ENCODE data around the gene CIB1. TPM values are rescaled to one million over a fixed set of nuclear protein-coding genes. Genes with fewer than 3 reads are reported as not detected.

The CIB1 gene
- total RNA-seq, 1 experiment from 2014 or later, result 23.0 TPM

DNA sequence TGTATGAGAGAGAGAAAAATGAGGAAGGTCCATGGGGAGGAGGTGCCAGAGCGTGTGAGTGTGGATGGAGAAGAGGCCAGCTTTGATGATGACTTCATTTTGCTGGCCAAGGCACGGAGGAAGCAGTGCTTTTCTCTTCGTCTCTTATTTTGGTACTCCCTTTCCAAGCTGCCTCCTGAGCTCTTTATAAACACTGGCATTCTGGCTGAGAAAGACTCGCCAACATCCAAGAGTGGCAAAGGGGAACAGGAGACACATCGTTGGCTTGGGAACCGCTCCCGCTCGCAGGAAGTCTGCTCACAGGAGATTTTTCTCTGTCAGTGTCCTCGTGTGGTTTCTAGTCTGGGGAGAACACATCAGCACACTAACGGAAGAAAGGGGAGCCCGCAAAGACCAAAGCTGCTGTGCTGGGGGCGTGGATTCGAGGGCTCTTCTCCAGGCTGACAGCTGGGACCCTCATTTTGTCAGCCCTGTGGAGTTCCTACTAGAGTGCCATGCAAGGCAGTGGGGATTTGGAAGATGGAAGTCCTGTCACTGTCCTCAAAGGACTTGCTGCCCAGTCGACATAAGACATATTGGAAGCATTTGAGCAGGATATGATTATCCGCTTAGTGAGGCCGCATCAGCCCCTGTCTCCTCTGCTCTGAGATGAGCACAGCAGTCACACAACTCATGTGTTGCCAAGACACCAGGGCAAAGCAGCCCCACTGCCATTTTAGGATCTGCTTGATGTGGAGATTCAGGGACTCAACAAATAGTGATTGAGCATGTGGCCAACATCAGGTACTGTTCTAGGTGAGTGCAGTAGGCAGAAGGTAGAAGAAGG lies 40.6 kb downstream of the CIB1 start:
- no peak overlapping the region for H3K18ac ChIP-seq (ENCODE audit: insufficient read length, low read depth, low read length)
- H4K8ac ChIP-seq (replicated peaks; ENCODE audit: insufficient read length, low read depth, low read length), result no peak overlapping the region
- no peak overlapping the region for H2BK20ac ChIP-seq (ENCODE audit: low read depth, low read length, poor library complexity, severe bottlenecking)
- Mint-ChIP-seq H3K27me3 (ENCODE audit: low read depth) (no peaks in the 10 kb centered on the region), H3K9me3 (no peaks in the 10 kb centered on the region; a peak in 1 of 5 replicates), H3K27ac (peak overlapping the region in 1 of 3 experiments; percentile 13; a peak in 2 of 7 replicates), H3K4me3 (no peak overlapping the region), H3K4me1 (peaks cover 4 to 10% of the 10 kb centered on the region in 2 experiments), H3K36me3 (ENCODE audit: insufficient read depth in 1 of 3, low read depth in 3 of 3) (no peaks in the 10 kb centered on the region; a peak in 2 of 7 replicates)
- no peaks in the 10 kb centered on the region for H3K9me3 ChIP-seq (ENCODE audit: control insufficient read depth, low read depth, low read length)
- H3K27ac ChIP-seq (ENCODE audit: insufficient read length, low read depth, low read length), result no peak overlapping the region
- no peaks in the 10 kb centered on the region for H3K79me1 ChIP-seq (ENCODE audit: insufficient read depth, low read depth, low read length, poor library complexity, severe bottlenecking)
- no peak overlapping the region for H3K4ac ChIP-seq (ENCODE audit: low read depth, low read length)
- H4K91ac ChIP-seq (ENCODE audit: insufficient read length, low read depth, low read length), result no peak overlapping the region
- no peak overlapping the region for H3K9ac ChIP-seq (ENCODE audit: extremely low read depth, insufficient read length, low read length)
- no peak overlapping the region for H2AFZ ChIP-seq (ENCODE audit: low read length)
- H3K4me1 ChIP-seq (ENCODE audit: insufficient read depth, low read length), result no peaks in the 10 kb centered on the region
- H2BK120ac ChIP-seq (ENCODE audit: low read depth, low read length, poor library complexity, severe bottlenecking), result no peak overlapping the region
- no peaks in the 10 kb centered on the region for H4K20me1 ChIP-seq (ENCODE audit: control insufficient read depth, insufficient read depth, insufficient read length)
- no peak overlapping the region for H2AK5ac ChIP-seq (ENCODE audit: insufficient read length, low read length)
- no peak overlapping the region for H2BK12ac ChIP-seq (ENCODE audit: insufficient read length, low read depth, low read length)
- no peak overlapping the region for H4K5ac ChIP-seq (ENCODE audit: insufficient read length, low read depth, low read length)
- H2BK15ac ChIP-seq (ENCODE audit: low read depth, low read length), result no peak overlapping the region
- no peaks in the 10 kb centered on the region for H3K27me3 ChIP-seq (ENCODE audit: insufficient read depth, low read length)
- no peaks in the 10 kb centered on the region for H3K23me2 ChIP-seq (ENCODE audit: insufficient read length, low read depth, low read length, poor library complexity, severe bottlenecking)
- no peaks in the 10 kb centered on the region for H3K79me2 ChIP-seq (ENCODE audit: insufficient read depth, low read length)
- no peak overlapping the region for H2BK5ac ChIP-seq (ENCODE audit: insufficient read length, low read length)
- H3K14ac ChIP-seq (ENCODE audit: insufficient read depth, low read length), result no peak overlapping the region
- no CpG with 5 or more reads among the region's 16 CpGs for WGBS (ENCODE audit: extremely low coverage, insufficient read length, low lambda C conversion rate)
- TF ChIP-seq CTCF (conservative IDR thresholded peaks at IDR 0.05), result no peak
- DNase-seq, result no peak
- H3K4me2 ChIP-seq (ENCODE audit: insufficient read depth, insufficient read length, low read length), result no peak overlapping the region
- H3K23ac ChIP-seq (ENCODE audit: insufficient read length, low read depth, low read length), result no peak overlapping the region
- no peak overlapping the region for H3T11ph ChIP-seq (ENCODE audit: low read length)
- H3K56ac ChIP-seq (ENCODE audit: insufficient read length, low read depth, low read length), result no peak overlapping the region

Measured in H9 (cell line).